ENCODE measurements around the gene FZD2.

The FZD2 gene

GRCh38 chr17:44604116-44604761 lies 47.0 kb downstream of the FZD2 start:
- in situ Hi-C loops (cut with MboI; ENCODE audit: low sequenced_read_pairs), result no loop called here

GRCh38 chr17:44604768-44605485 lies 47.6 kb downstream of the FZD2 start:
- in situ Hi-C loops (cut with MboI; ENCODE audit: low sequenced_read_pairs), result no loop called here

GRCh38 chr17:44606658-44607057 lies 49.4 kb downstream of the FZD2 start:
- in situ Hi-C loops (cut with MboI; ENCODE audit: low sequenced_read_pairs), result no loop called here

- in situ Hi-C loops (cut with MboI; ENCODE audit: low sequenced_read_pairs), result no loop called here
Observed at GRCh38 chr17:44607836-44608690, 50.8 kb downstream of the FZD2 start.

GRCh38 chr17:44608727-44609435 lies 51.6 kb downstream of the FZD2 start:
- in situ Hi-C loops (cut with MboI; ENCODE audit: low sequenced_read_pairs), result no loop called here

- in situ Hi-C loops (cut with MboI; ENCODE audit: low sequenced_read_pairs), result no loop called here
Observed at GRCh38 chr17:44610331-44610730, 53.0 kb downstream of the FZD2 start.
